ENCODE measurements around the gene BCAP29.

BCAP29 gene

GRCh38 chr7:107666790-107667189 is 86.7 kb downstream of the BCAP29 start:
- no peak for TF ChIP-seq CTCF (IDR thresholded peaks at IDR 0.05; ENCODE audit: low read depth, low read length)
- no peak for TF ChIP-seq POLR2A (IDR thresholded peaks at IDR 0.05; ENCODE audit: extremely low read depth, insufficient read length)
- TF ChIP-seq MYC (IDR thresholded peaks at IDR 0.05; ENCODE audit: low read depth, low read length): no peak
- TF ChIP-seq MAX (IDR thresholded peaks at IDR 0.05; ENCODE audit: low read depth, low read length): no peak
- DNase-seq (ENCODE audit: low read depth): no peak
- no peak overlapping the region for H3K4me3 ChIP-seq (ENCODE audit: low read depth, low read length)

GRCh38 chr7:107667341-107667740 is 87.3 kb downstream of the BCAP29 start:
- TF ChIP-seq CTCF (IDR thresholded peaks at IDR 0.05; ENCODE audit: low read depth, low read length) (no peak), POLR2A (IDR thresholded peaks at IDR 0.05; ENCODE audit: extremely low read depth, insufficient read length) (no peak), MAX (IDR thresholded peaks at IDR 0.05; ENCODE audit: low read depth, low read length) (no peak), MYC (IDR thresholded peaks at IDR 0.05; ENCODE audit: low read depth, low read length) (no peak)
- H3K4me3 ChIP-seq (ENCODE audit: low read depth, low read length): no peak overlapping the region
- no peak for DNase-seq (ENCODE audit: low read depth)

- DNase-seq (ENCODE audit: low read depth): no peak
- H3K4me3 ChIP-seq (ENCODE audit: low read depth, low read length): no peak overlapping the region
- TF ChIP-seq MYC (IDR thresholded peaks at IDR 0.05; ENCODE audit: low read depth, low read length) (no peak), POLR2A (IDR thresholded peaks at IDR 0.05; ENCODE audit: extremely low read depth, insufficient read length) (no peak), CTCF (IDR thresholded peaks at IDR 0.05; ENCODE audit: low read depth, low read length) (no peak), MAX (IDR thresholded peaks at IDR 0.05; ENCODE audit: low read depth, low read length) (no peak)
These were observed 88.2 kb downstream of the BCAP29 start for GRCh38 chr7:107668296-107668695.
